ENCODE data around the gene NCKAP5.

Gene NCKAP5

DNA sequence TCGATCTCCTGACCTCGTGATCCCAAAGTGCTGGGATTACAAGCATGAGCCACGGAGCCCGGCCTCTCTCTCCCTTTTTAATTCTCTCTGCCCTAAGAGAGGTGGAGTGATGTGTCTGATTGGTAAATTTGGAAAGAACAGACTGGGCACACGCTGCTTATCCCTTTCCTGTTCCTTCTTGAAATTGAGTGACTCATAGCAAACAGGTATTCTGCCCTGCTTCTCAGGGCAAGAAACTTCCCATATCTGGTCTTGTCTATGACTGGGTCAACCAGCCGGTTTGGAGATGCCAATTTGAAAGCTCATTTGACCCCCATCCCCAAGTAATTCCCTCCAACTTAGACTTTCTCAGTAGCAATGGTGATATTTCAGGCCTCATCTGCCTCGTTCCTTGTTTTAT lies 913.3 kb downstream of the NCKAP5 start:
- DNase-seq (ENCODE audit: low read depth in 1 of 2, low spot score in 1 of 2) = no peak
- no peak overlapping the region for H3K4me3 ChIP-seq (replicated peaks; ENCODE audit: insufficient read depth, low read length)
- H3K27me3 ChIP-seq (ENCODE audit: insufficient read depth, poor library complexity, severe bottlenecking) = no peaks in the 10 kb centered on the region
- no peak overlapping the region for H3K27ac ChIP-seq (replicated peaks)
- no peak for TF ChIP-seq POLR2AphosphoS5 (IDR thresholded peaks at IDR 0.05; ENCODE audit: low read depth)
- no peak for TF ChIP-seq GABPA (IDR thresholded peaks at IDR 0.05; ENCODE audit: low read depth)
- TF ChIP-seq, protein P1, sequence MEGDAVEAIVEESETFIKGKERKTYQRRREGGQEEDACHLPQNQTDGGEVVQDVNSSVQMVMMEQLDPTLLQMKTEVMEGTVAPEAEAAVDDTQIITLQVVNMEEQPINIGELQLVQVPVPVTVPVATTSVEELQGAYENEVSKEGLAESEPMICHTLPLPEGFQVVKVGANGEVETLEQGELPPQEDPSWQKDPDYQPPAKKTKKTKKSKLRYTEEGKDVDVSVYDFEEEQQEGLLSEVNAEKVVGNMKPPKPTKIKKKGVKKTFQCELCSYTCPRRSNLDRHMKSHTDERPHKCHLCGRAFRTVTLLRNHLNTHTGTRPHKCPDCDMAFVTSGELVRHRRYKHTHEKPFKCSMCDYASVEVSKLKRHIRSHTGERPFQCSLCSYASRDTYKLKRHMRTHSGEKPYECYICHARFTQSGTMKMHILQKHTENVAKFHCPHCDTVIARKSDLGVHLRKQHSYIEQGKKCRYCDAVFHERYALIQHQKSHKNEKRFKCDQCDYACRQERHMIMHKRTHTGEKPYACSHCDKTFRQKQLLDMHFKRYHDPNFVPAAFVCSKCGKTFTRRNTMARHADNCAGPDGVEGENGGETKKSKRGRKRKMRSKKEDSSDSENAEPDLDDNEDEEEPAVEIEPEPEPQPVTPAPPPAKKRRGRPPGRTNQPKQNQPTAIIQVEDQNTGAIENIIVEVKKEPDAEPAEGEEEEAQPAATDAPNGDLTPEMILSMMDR (IDR thresholded peaks at IDR 0.05; ENCODE audit: insufficient read depth, low read length) = no peak
- TF ChIP-seq, protein P2, sequence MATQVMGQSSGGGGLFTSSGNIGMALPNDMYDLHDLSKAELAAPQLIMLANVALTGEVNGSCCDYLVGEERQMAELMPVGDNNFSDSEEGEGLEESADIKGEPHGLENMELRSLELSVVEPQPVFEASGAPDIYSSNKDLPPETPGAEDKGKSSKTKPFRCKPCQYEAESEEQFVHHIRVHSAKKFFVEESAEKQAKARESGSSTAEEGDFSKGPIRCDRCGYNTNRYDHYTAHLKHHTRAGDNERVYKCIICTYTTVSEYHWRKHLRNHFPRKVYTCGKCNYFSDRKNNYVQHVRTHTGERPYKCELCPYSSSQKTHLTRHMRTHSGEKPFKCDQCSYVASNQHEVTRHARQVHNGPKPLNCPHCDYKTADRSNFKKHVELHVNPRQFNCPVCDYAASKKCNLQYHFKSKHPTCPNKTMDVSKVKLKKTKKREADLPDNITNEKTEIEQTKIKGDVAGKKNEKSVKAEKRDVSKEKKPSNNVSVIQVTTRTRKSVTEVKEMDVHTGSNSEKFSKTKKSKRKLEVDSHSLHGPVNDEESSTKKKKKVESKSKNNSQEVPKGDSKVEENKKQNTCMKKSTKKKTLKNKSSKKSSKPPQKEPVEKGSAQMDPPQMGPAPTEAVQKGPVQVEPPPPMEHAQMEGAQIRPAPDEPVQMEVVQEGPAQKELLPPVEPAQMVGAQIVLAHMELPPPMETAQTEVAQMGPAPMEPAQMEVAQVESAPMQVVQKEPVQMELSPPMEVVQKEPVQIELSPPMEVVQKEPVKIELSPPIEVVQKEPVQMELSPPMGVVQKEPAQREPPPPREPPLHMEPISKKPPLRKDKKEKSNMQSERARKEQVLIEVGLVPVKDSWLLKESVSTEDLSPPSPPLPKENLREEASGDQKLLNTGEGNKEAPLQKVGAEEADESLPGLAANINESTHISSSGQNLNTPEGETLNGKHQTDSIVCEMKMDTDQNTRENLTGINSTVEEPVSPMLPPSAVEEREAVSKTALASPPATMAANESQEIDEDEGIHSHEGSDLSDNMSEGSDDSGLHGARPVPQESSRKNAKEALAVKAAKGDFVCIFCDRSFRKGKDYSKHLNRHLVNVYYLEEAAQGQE (IDR thresholded peaks at IDR 0.05; ENCODE audit: insufficient replicate concordance, low read depth) = no peak
- no peak for TF ChIP-seq SPI1 (IDR thresholded peaks at IDR 0.05; ENCODE audit: borderline replicate concordance, low read depth)

DNA sequence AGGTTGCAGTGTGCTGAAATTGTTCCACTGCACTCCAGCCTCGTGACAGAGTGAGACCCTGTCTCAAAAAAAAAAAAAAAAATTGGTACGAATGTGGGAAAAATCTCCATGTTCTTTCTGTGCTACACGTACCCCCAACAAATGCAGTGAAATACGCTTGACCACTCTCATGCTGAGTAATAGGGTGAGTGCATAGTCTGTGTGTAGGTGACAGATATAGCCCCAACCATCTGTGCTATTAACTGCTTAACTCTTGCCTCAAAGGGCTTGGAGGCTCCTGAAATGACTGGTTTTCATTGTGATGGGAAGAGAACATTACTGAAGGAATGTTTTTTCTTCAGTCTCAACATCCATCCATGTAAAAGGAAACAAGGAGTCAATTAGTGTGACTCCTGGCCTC lies 913.9 kb downstream of the NCKAP5 start:
- H3K27ac ChIP-seq (replicated peaks) = no peak overlapping the region
- DNase-seq (ENCODE audit: low read depth in 1 of 2, low spot score in 1 of 2) = no peak
- no peaks in the 10 kb centered on the region for H3K27me3 ChIP-seq (ENCODE audit: insufficient read depth, poor library complexity, severe bottlenecking)
- TF ChIP-seq, protein P1 (IDR thresholded peaks at IDR 0.05; ENCODE audit: insufficient read depth, low read length) = no peak
- TF ChIP-seq SPI1 (IDR thresholded peaks at IDR 0.05; ENCODE audit: borderline replicate concordance, low read depth) (no peak), POLR2AphosphoS5 (IDR thresholded peaks at IDR 0.05; ENCODE audit: low read depth) (no peak), GABPA (IDR thresholded peaks at IDR 0.05; ENCODE audit: low read depth) (no peak)
- TF ChIP-seq, protein P2 (IDR thresholded peaks at IDR 0.05; ENCODE audit: insufficient replicate concordance, low read depth) = no peak
- no peak overlapping the region for H3K4me3 ChIP-seq (replicated peaks; ENCODE audit: insufficient read depth, low read length)

DNA sequence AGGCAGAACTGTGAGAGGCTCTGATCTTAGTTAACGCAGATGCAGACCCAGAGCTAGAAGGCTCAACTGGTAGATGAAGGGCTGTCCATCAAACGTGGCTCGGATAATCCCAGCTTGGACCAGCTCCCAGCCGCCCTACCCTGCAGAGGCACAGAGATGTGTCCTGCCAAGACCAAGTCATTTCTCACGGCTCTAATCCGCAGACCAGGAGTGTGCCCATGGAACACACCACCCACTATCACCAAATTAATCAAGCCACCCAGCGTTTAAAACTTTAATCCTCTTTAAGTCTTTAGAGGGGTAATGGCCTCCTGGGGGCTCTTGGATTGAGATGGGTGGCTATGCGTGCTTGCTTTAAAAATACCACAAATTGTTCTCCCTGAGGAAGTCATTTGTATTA lies 915.8 kb downstream of the NCKAP5 start:
- TF ChIP-seq POLR2AphosphoS5 (IDR thresholded peaks at IDR 0.05; ENCODE audit: low read depth) = no peak
- TF ChIP-seq SPI1 (IDR thresholded peaks at IDR 0.05; ENCODE audit: borderline replicate concordance, low read depth) = no peak
- TF ChIP-seq, protein P2 (IDR thresholded peaks at IDR 0.05; ENCODE audit: insufficient replicate concordance, low read depth) = no peak
- Histone ChIP-seq H3K4me3 (replicated peaks; ENCODE audit: insufficient read depth, low read length) (no peak overlapping the region), H3K27ac (replicated peaks) (no peak overlapping the region), H3K27me3 (ENCODE audit: insufficient read depth, poor library complexity, severe bottlenecking) (no peaks in the 10 kb centered on the region)
- DNase-seq (ENCODE audit: low read depth in 1 of 2, low spot score in 1 of 2) = no peak

All from HL-60 (cell line).